T-cell (primary cell): ENCODE results near the gene RNF214. TPM values are rescaled to one million over a fixed set of nuclear protein-coding genes. Genes with fewer than 3 reads are reported as not detected.
A peak's percentile ranks its signal among the peaks of the same experiment; 100 is the strongest.

ENCODE experiments used
- ATAC-seq, 4 experiments: fragments of 200-7000 bp in 3 of 4; fragments of 150-1000 bp in 1 of 4; cut with Tn5 transposase; replicated peaks in 1 of 4; 1 replicate in 3 of 4; 2 replicates in 1 of 4; pipeline ENCODE4 v1.10.0; 2021; ENCODE audit warnings: moderate library complexity in 3 of 4, mild to moderate bottlenecking in 2 of 4, moderate number of reproducible peaks in 1 of 4
- CTCF ChIA-PET, 2 donors: fragments of 300-600 bp; sonication (Branson Sonifier 250); formaldehyde crosslinking; loops; one replicate each; lab custom pipeline; 2022; ENCODE audit warnings: antibody characterized with exemption in 2 of 2; lab: Charles Lee
- POLR2A ChIA-PET, 2 donors: fragments of 300-600 bp; sonication (Branson Sonifier 250); formaldehyde crosslinking; loops; one replicate each; lab custom pipeline; 2022; ENCODE audit warnings: antibody characterized with exemption in 2 of 2; lab: Charles Lee
- DNase-seq, 35 experiments: peaks; one replicate each; pipeline versions ENCODE4 v3.0.0 to v3.0.0-alpha.2; 2013 to 2023
- H3K27ac ChIP-seq: one replicate; pipeline ENCODE4 v1.5.1; 2013; ENCODE audit warnings: low read length
- H3K27me3 ChIP-seq, 2 experiments: replicated peaks in 1 of 2; 1 replicate in 1 of 2; 2 replicates in 1 of 2; pipeline versions ENCODE4 v1.6.1 to v1.7.0; 2013; ENCODE audit warnings: low read length in 1 of 2, mixed read lengths in 1 of 2; ENCODE audit not compliant: control insufficient read depth in 2 of 2, insufficient read depth in 2 of 2; ENCODE audit errors: extremely low read depth in 1 of 2
- H3K36me3 ChIP-seq, 2 donors: 1 replicate in 1 of 2; 2 replicates in 1 of 2; pipeline versions ENCODE4 v1.6.1 to v1.7.0; 2013; ENCODE audit warnings: low read length in 1 of 2; ENCODE audit not compliant: control insufficient read depth in 2 of 2, insufficient read depth in 1 of 2; ENCODE audit errors: extremely low read depth in 1 of 2
- H3K4me1 ChIP-seq, 2 experiments: 1 replicate in 1 of 2; 2 replicates in 1 of 2; pipeline versions ENCODE4 v1.6.1 to v1.7.0; 2013; ENCODE audit warnings: low read length in 2 of 2, mixed read lengths in 1 of 2; ENCODE audit not compliant: insufficient read depth in 2 of 2, control insufficient read depth in 1 of 2; ENCODE audit errors: extremely low read depth in 1 of 2
- H3K4me3 ChIP-seq, 2 donors: 1 replicate in 1 of 2; 2 replicates in 1 of 2; pipeline versions ENCODE4 v1.5.1 to v1.7.0; 2013; ENCODE audit warnings: mild to moderate bottlenecking in 2 of 2, low read length in 1 of 2, moderate library complexity in 1 of 2; ENCODE audit not compliant: control insufficient read depth in 1 of 2; ENCODE audit errors: extremely low read depth in 1 of 2
- H3K9me3 ChIP-seq: 2 replicates; pipeline ENCODE4 v1.7.0; 2013
- H3K27ac Mint-ChIP-seq, 2 donors: one replicate each; pipeline ENCODE4 v1.8.0; 2020 to 2021; ENCODE audit warnings: mild to moderate bottlenecking in 2 of 2, mixed read lengths in 2 of 2
- H3K27me3 Mint-ChIP-seq, 2 donors: one replicate each; pipeline ENCODE4 v1.8.0; 2021 to 2022; ENCODE audit warnings: mixed read lengths in 2 of 2
- H3K36me3 Mint-ChIP-seq: one replicate; pipeline ENCODE4 v1.8.0; 2021; ENCODE audit warnings: mixed read lengths
- H3K4me1 Mint-ChIP-seq, 3 donors: one replicate each; pipeline ENCODE4 v1.8.0; 2020 to 2022; ENCODE audit warnings: mixed read lengths in 3 of 3, mild to moderate bottlenecking in 1 of 3
- H3K4me3 Mint-ChIP-seq, 3 donors: one replicate each; pipeline ENCODE4 v1.8.0; 2020 to 2022; ENCODE audit warnings: mild to moderate bottlenecking in 3 of 3, mixed read lengths in 3 of 3, moderate library complexity in 3 of 3
- H3K9me3 Mint-ChIP-seq, 3 donors: one replicate each; pipeline ENCODE4 v1.8.0; 2020 to 2022; ENCODE audit warnings: mixed read lengths in 3 of 3
- WGBS: methylation state at CpG from one replicate; pipeline ENCODE4 v1.1.5; 2013; ENCODE audit warnings: missing lambda C conversion rate; ENCODE audit not compliant: insufficient coverage; 5-methylcytosine and 5-hydroxymethylcytosine counted together
- total RNA-seq, 35 experiments: library from RNA in 6 of 35; stranded (reverse) in 6 of 35; fragments of 120-200 nt in 1 of 35; gene quantifications; one replicate each; pipeline versions ENCODE4 v1.2.1 to v1.2.4 and lab custom pipeline; 2013 to 2026

RNF214 gene
- total RNA-seq, 5 donors from 2014 or later (not counting 1 experiment from before 2014, with no cell fraction given): 21.6 to 31.7 (median 30.5) TPM

- ChIA-PET POLR2A (interaction anchor here (0.6 to 1.1 kb wide), 2 partner anchors 541 to 679 kb away, joined by 3 read pairs; partner anchors contain the start of gene ZPR1 (in 1 of the 2)), CTCF (interaction anchor here in 1 of 2 donors (0.6 kb wide), 1 partner anchor 403 kb away, joined by 3 read pairs; no protein-coding TSS in a partner anchor)
- Histone ChIP-seq H3K9me3 (no peaks in the 10 kb centered on the region), H3K27ac (peak overlapping the region; percentile 87), H3K36me3 (no peaks in the 10 kb centered on the region), H3K4me1 (peaks cover 7 to 18% of the 10 kb centered on the region in 2 experiments), H3K4me3 (peak overlapping the region; percentile 70 to 92), H3K27me3 (no peaks in the 10 kb centered on the region)
- Mint-ChIP-seq H3K27ac (no peak overlapping the region), H3K4me1 (peaks cover 7 to 22% (median 12%) of the 10 kb centered on the region in 3 donors), H3K4me3 (no peak overlapping the region), H3K27me3 (no peaks in the 10 kb centered on the region), H3K9me3 (no peaks in the 10 kb centered on the region), H3K36me3 (peaks cover 4% of the 10 kb centered on the region)
- DNase-seq: peak in 3 of 35 experiments; percentile 2 to 37 (median 13)
- 20% methylated on average over 13 of the region's 15 CpGs for WGBS
- peak in 3 of 4 experiments; percentile 4 to 6 (median 5) for ATAC-seq
Measured at GRCh38 chr11:117328375-117329010, 96.0 kb downstream of the RNF214 start.

- Mint-ChIP-seq H3K9me3 (no peaks in the 10 kb centered on the region), H3K4me1 (peaks cover 7 to 17% (median 13%) of the 10 kb centered on the region in 3 donors), H3K36me3 (peaks cover 25% of the 10 kb centered on the region), H3K4me3 (no peak overlapping the region), H3K27ac (no peak overlapping the region), H3K27me3 (no peaks in the 10 kb centered on the region)
- no peak for ATAC-seq
- Histone ChIP-seq H3K36me3 (peaks cover 0 to 12% of the 10 kb centered on the region in 2 donors), H3K27ac (no peak overlapping the region), H3K9me3 (no peaks in the 10 kb centered on the region), H3K4me1 (peaks cover 7 to 15% of the 10 kb centered on the region in 2 experiments), H3K27me3 (no peaks in the 10 kb centered on the region), H3K4me3 (no peak overlapping the region)
- POLR2A ChIA-PET: no interaction called here
- no peak for DNase-seq
- no CpG with 5 or more reads among the region's 2 CpGs for WGBS
- CTCF ChIA-PET: interaction anchor here in 1 of 2 donors (0.6 kb wide), 1 partner anchor 189 kb away, joined by 3 read pairs; no protein-coding TSS in a partner anchor
Measured at GRCh38 chr11:117332843-117333242, 100.4 kb downstream of the RNF214 start.

- Mint-ChIP-seq H3K4me3 (no peak overlapping the region), H3K36me3 (peaks cover 35% of the 10 kb centered on the region)
Measured at GRCh38 chr11:117333917-117334316, 101.4 kb downstream of the RNF214 start.

GRCh38 chr11:117334896-117335295, 102.4 kb downstream of the RNF214 start:
- no peak overlapping the region for H3K27ac Mint-ChIP-seq
- H3K27me3 Mint-ChIP-seq: no peaks in the 10 kb centered on the region
- ChIA-PET CTCF (no interaction called here), POLR2A (no interaction called here)
- H3K9me3 Mint-ChIP-seq: no peaks in the 10 kb centered on the region
- DNase-seq: no peak
- H3K9me3 ChIP-seq: no peaks in the 10 kb centered on the region
- no peaks in the 10 kb centered on the region for H3K4me1 ChIP-seq
- ATAC-seq: no peak
- H3K27me3 ChIP-seq: no peaks in the 10 kb centered on the region
- WGBS: 100% methylated on average over 3 of the region's 6 CpGs
- no peak overlapping the region for H3K4me3 ChIP-seq
- H3K4me1 Mint-ChIP-seq: peaks cover 7 to 15% (median 12%) of the 10 kb centered on the region in 3 donors
- peaks cover 42% of the 10 kb centered on the region for H3K36me3 Mint-ChIP-seq
- no peak overlapping the region for H3K27ac ChIP-seq
- H3K4me3 Mint-ChIP-seq: no peak overlapping the region
- H3K36me3 ChIP-seq: peaks cover 0 to 18% of the 10 kb centered on the region in 2 donors

More at GRCh38 chr11:117333917-117334316, 101.4 kb downstream of the RNF214 start:
- Histone ChIP-seq H3K36me3 (peaks cover 0 to 14% of the 10 kb centered on the region in 2 donors), H3K27ac (no peak overlapping the region), H3K4me1 (peaks cover 1 to 6% of the 10 kb centered on the region in 2 experiments), H3K4me3 (no peak overlapping the region), H3K9me3 (no peaks in the 10 kb centered on the region), H3K27me3 (no peaks in the 10 kb centered on the region)
- Mint-ChIP-seq H3K27me3 (no peaks in the 10 kb centered on the region), H3K4me1 (peaks cover 7 to 17% (median 13%) of the 10 kb centered on the region in 3 donors), H3K27ac (no peak overlapping the region), H3K9me3 (no peaks in the 10 kb centered on the region)
- no peak for ATAC-seq
- DNase-seq: no peak
- 96% methylated on average over 4 of the region's 9 CpGs for WGBS
- ChIA-PET CTCF (no interaction called here), POLR2A (no interaction called here)

GRCh38 chr11:117335399-117335798, 102.9 kb downstream of the RNF214 start:
- ATAC-seq (no peak), DNase-seq (no peak)
- Histone ChIP-seq H3K27ac (no peak overlapping the region), H3K4me1 (no peaks in the 10 kb centered on the region), H3K9me3 (no peaks in the 10 kb centered on the region), H3K36me3 (peaks cover 0 to 18% of the 10 kb centered on the region in 2 donors), H3K4me3 (no peak overlapping the region), H3K27me3 (no peaks in the 10 kb centered on the region)
- ChIA-PET CTCF (interaction anchor here in 1 of 2 donors (0.6 to 0.7 kb wide), 3 partner anchors 571 to 611 kb away, joined by 3 to 6 read pairs (median 4); no protein-coding TSS in a partner anchor), POLR2A (no interaction called here)
- Mint-ChIP-seq H3K9me3 (no peaks in the 10 kb centered on the region), H3K27me3 (no peaks in the 10 kb centered on the region), H3K36me3 (peaks cover 47% of the 10 kb centered on the region), H3K4me3 (no peak overlapping the region), H3K27ac (peak overlapping the region in 1 of 2 donors; percentile 48), H3K4me1 (peaks cover 7 to 11% (median 9%) of the 10 kb centered on the region in 3 donors)
- no CpG with 5 or more reads among the region's 5 CpGs for WGBS
